ENCODE results near the gene DNAJC4. TPM values are rescaled to one million over a fixed set of nuclear protein-coding genes. Genes with fewer than 3 reads are reported as not detected.

The DNAJC4 gene
- total and polyA plus RNA-seq, 2 of the 8 experiments (the other 6 are each of a cell fraction or from before 2014, with no cell fraction given), result 14.6 to 31.0 TPM

GRCh38 chr11:64201543-64201942 lies 28.8 kb upstream of the DNAJC4 start (continued):
- TF ChIP-seq NANOG (IDR thresholded peaks at IDR 0.05; ENCODE audit: insufficient read depth, low read depth, low read length, poor library complexity, severe bottlenecking) (no peak), CTBP2 (IDR thresholded peaks at IDR 0.05; ENCODE audit: borderline replicate concordance, insufficient read depth, insufficient read length, low read length) (no peak), ATF2 (IDR thresholded peaks at IDR 0.05; ENCODE audit: low read length) (no peak)

Measured in H1 (cell line).